Testis (tissue), 2 donors: ENCODE measurements around the gene ITPRIP.

Source experiments
- POLR2A ChIP-seq: fragments of 450-650 bp; IDR thresholded peaks from one replicate; pipeline ENCODE4 v1.6.1; 2017; ENCODE audit warnings: antibody characterized with exemption, mild to moderate bottlenecking, moderate library complexity
- TF ChIP-seq, protein P1 (sequence below), 3 experiments: fragments of 450-650 bp in 2 of 3; fragments of 200-600 bp in 1 of 3; sonication (generic) in 1 of 3; IDR thresholded peaks; one replicate each; pipeline ENCODE4 v1.5.1; 2016 to 2019; ENCODE audit warnings: antibody characterized with exemption in 3 of 3, mild to moderate bottlenecking in 2 of 3, moderate library complexity in 1 of 3

DNA sequence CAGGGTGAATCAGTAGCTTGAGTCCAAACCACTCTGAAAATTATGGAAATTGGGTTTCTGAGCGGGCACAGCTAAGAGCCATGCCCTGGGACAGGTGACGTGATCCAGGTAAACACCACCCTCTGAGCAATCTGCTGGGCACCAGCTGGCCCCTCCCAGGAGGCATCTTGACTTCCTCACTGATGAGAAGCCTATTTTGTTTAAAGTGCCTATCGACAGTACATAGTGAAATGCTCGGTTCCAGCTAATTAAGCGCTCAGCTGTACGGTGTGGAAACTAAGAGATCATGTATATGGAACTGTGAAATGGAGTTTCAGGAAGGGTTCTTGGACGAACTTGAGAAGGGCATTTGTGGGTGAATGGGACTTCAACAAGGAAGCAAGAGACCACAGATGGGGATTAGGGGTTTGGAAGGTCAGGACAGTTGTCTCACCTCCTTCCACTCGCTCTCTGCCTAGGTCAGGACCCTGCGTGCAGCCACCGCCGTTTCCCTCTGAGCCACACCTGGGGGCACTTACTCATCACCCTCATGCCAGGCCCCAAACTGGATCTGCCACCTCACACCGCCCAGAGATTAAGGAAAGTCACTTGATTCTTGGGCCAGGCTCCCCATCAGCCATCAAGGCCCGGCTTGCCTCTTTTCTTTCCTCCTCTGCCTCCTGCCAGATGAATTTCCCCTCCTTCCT, 3.2 kb downstream of the ITPRIP start:
- no peak for TF ChIP-seq POLR2A
- TF ChIP-seq, protein P1, sequence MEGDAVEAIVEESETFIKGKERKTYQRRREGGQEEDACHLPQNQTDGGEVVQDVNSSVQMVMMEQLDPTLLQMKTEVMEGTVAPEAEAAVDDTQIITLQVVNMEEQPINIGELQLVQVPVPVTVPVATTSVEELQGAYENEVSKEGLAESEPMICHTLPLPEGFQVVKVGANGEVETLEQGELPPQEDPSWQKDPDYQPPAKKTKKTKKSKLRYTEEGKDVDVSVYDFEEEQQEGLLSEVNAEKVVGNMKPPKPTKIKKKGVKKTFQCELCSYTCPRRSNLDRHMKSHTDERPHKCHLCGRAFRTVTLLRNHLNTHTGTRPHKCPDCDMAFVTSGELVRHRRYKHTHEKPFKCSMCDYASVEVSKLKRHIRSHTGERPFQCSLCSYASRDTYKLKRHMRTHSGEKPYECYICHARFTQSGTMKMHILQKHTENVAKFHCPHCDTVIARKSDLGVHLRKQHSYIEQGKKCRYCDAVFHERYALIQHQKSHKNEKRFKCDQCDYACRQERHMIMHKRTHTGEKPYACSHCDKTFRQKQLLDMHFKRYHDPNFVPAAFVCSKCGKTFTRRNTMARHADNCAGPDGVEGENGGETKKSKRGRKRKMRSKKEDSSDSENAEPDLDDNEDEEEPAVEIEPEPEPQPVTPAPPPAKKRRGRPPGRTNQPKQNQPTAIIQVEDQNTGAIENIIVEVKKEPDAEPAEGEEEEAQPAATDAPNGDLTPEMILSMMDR (IDR thresholded peaks at IDR 0.05), result no peak
